Thyroid gland (tissue), 4 donors: Measurements from ENCODE around the gene KCNAB1. TPM values are rescaled to one million over a fixed set of nuclear protein-coding genes. Genes with fewer than 3 reads are reported as not detected.
"Not testable (repeated sequence)": the region's sequence is repeated elsewhere in the genome, so short reads cannot be mapped to it uniquely, and the experiment has no call there.

Source experiments
- DNase-seq, 2 donors: peaks; one replicate each; pipeline ENCODE4 v3.0.0-alpha.2; 2019
- H3K27ac ChIP-seq, 3 donors: fragments of 200-600 bp; sonication (generic); 1 replicate in 2 of 3; 2 replicates in 1 of 3; pipeline ENCODE4 v1.5.1; 2016 to 2019; ENCODE audit warnings: mild to moderate bottlenecking in 1 of 3, moderate library complexity in 1 of 3
- H3K27me3 ChIP-seq: fragments of 200-600 bp; sonication (generic); one replicate; pipeline ENCODE4 v1.5.1; 2019
- H3K36me3 ChIP-seq, 2 donors: fragments of 200-600 bp; sonication (generic); one replicate each; pipeline ENCODE4 v1.5.1; 2016 to 2019
- H3K4me1 ChIP-seq, 2 donors: fragments of 200-600 bp; sonication (generic); one replicate each; pipeline ENCODE4 v1.5.1; 2017 to 2019
- H3K4me3 ChIP-seq, 3 donors: fragments of 200-600 bp; sonication (generic); replicated peaks in 1 of 3; 1 replicate in 2 of 3; 2 replicates in 1 of 3; pipeline ENCODE4 v1.5.1; 2016; ENCODE audit warnings: mild to moderate bottlenecking in 1 of 3
- H3K9me3 ChIP-seq: fragments of 200-600 bp; sonication (generic); one replicate; pipeline ENCODE4 v1.5.1; 2017
- CTCF ChIP-seq, 6 experiments: fragments of 200-600 bp in 3 of 6; fragments of 450-650 bp in 3 of 6; sonication (generic) in 3 of 6; IDR thresholded peaks; one replicate each; pipeline ENCODE4 v1.5.1; 2016 to 2019; ENCODE audit warnings: antibody characterized with exemption in 6 of 6, mild to moderate bottlenecking in 2 of 6, inconsistent platforms in 1 of 6, moderate library complexity in 1 of 6
- POLR2A ChIP-seq, 2 donors: fragments of 450-650 bp; IDR thresholded peaks; one replicate each; pipeline ENCODE4 v1.6.1; 2017; ENCODE audit warnings: antibody characterized with exemption in 2 of 2, mild to moderate bottlenecking in 2 of 2, moderate library complexity in 1 of 2
- WGBS, 2 donors: methylation state at CpG; one replicate each; pipeline ENCODE4 v1.1.5; 2017; 5-methylcytosine and 5-hydroxymethylcytosine counted together
- intact Hi-C: fragments of 100-400 bp; cut with DNase I; formaldehyde crosslinking; loops from one replicate; pipeline ENCODE4 v1.15.1; 2023
- total RNA-seq, 4 donors: library from RNA; depleted of rRNA; stranded (reverse); fragments of >200 nt; gene quantifications; one replicate each; pipeline ENCODE4 v1.2.3, GENCODE V29; 2016

KCNAB1 gene
- total RNA-seq, 4 donors from 2014 or later, result 19.3 to 26.1 (median 22.9) TPM

GRCh38 chr3:156226676-156227420 lies 106.5 kb downstream of the KCNAB1 start:
- Histone ChIP-seq H3K36me3 (no peaks in the 10 kb centered on the region), H3K27me3 (no peaks in the 10 kb centered on the region), H3K27ac (no peak overlapping the region), H3K9me3 (no peaks in the 10 kb centered on the region), H3K4me3 (no peak overlapping the region), H3K4me1 (no peaks in the 10 kb centered on the region)
- no peak for DNase-seq
- WGBS, 2 donors, result 79 to 88% methylated on average over 6 of the region's 6 CpGs
- intact Hi-C loops, result no loop called here
- TF ChIP-seq CTCF (IDR thresholded peaks at IDR 0.05) (no peak), POLR2A (IDR thresholded peaks at IDR 0.05) (no peak)

GRCh38 chr3:156227704-156228103 lies 107.3 kb downstream of the KCNAB1 start:
- intact Hi-C loops, result no loop called here
- WGBS, 2 donors, result 81 to 92% methylated on average over 6 of the region's 6 CpGs
- H3K36me3 ChIP-seq, result no peaks in the 10 kb centered on the region
- no peak for DNase-seq
- no peaks in the 10 kb centered on the region for H3K27me3 ChIP-seq
- no peaks in the 10 kb centered on the region for H3K9me3 ChIP-seq
- no peaks in the 10 kb centered on the region for H3K4me1 ChIP-seq
- no peak overlapping the region for H3K27ac ChIP-seq
- no peak overlapping the region for H3K4me3 ChIP-seq
- TF ChIP-seq CTCF (IDR thresholded peaks at IDR 0.05) (no peak), POLR2A (IDR thresholded peaks at IDR 0.05) (no peak)

- Histone ChIP-seq H3K4me3 (no peak overlapping the region), H3K27me3 (no peaks in the 10 kb centered on the region), H3K4me1 (no peaks in the 10 kb centered on the region), H3K27ac (no peak overlapping the region), H3K36me3 (no peaks in the 10 kb centered on the region), H3K9me3 (no peaks in the 10 kb centered on the region)
- intact Hi-C loops, result loop anchor here (10.0 kb wide), 1 partner anchor 46 kb away; no protein-coding TSS in a partner anchor
- 59 to 61% methylated on average over 1 of the region's 1 CpG for WGBS, 2 donors
- DNase-seq, result no peak
- TF ChIP-seq POLR2A (IDR thresholded peaks at IDR 0.05) (no peak), CTCF (IDR thresholded peaks at IDR 0.05) (no peak)
Observed at GRCh38 chr3:156230278-156230900, 110.0 kb downstream of the KCNAB1 start.

GRCh38 chr3:156231221-156231620 lies 110.8 kb downstream of the KCNAB1 start:
- H3K4me1 ChIP-seq, DNase-seq: not testable (repeated sequence)
- intact Hi-C loops, result loop anchor here (10.0 kb wide), 1 partner anchor 46 kb away; no protein-coding TSS in a partner anchor

GRCh38 chr3:156233876-156234275 lies 113.5 kb downstream of the KCNAB1 start:
- TF ChIP-seq POLR2A (IDR thresholded peaks at IDR 0.05) (no peak), CTCF (IDR thresholded peaks at IDR 0.05) (no peak)
- no peak overlapping the region for H3K4me3 ChIP-seq
- no peak for DNase-seq
- H3K9me3 ChIP-seq, result no peaks in the 10 kb centered on the region
- no peaks in the 10 kb centered on the region for H3K27me3 ChIP-seq
- H3K4me1 ChIP-seq, result no peaks in the 10 kb centered on the region
- intact Hi-C loops, result loop anchor here (10.0 kb wide), 1 partner anchor 49 kb away; no protein-coding TSS in a partner anchor
- WGBS, 2 donors, result 91 to 96% methylated on average over 2 of the region's 2 CpGs
- H3K36me3 ChIP-seq, result no peaks in the 10 kb centered on the region
- no peak overlapping the region for H3K27ac ChIP-seq

More at GRCh38 chr3:156231221-156231620, 110.8 kb downstream of the KCNAB1 start:
- H3K36me3 ChIP-seq, H3K27ac ChIP-seq, H3K4me3 ChIP-seq, H3K9me3 ChIP-seq, H3K27me3 ChIP-seq: not testable (repeated sequence)
